PC-9 (cell line): Measurements from ENCODE around the gene SEMA3B. TPM values are rescaled to one million over a fixed set of nuclear protein-coding genes. Genes with fewer than 3 reads are reported as not detected.
"Not testable (repeated sequence)": the region's sequence is repeated elsewhere in the genome, so short reads cannot be mapped to it uniquely, and the experiment has no call there.

ENCODE experiments used
- BruUV-seq: library from RNA; stranded (reverse); fragments of 400-500 nt; replicated peaks from 2 replicates; lab custom pipeline; 2021; lab: Mats Ljungman, UMichigan
- CTCF ChIA-PET: fragments of 300-600 bp; sonication (Branson Sonifier 250); formaldehyde crosslinking; loops from one replicate; lab custom pipeline; 2022; ENCODE audit warnings: antibody characterized with exemption; lab: Charles Lee
- POLR2A ChIA-PET: fragments of 300-600 bp; sonication (Branson Sonifier 250); formaldehyde crosslinking; loops from one replicate; lab custom pipeline; 2022; ENCODE audit warnings: antibody characterized with exemption; ENCODE audit not compliant: unreplicated experiment; lab: Charles Lee
- DNase-seq, 2 experiments: peaks; one replicate each; pipeline versions ENCODE4 v3.0.0 to v3.0.0-alpha.2; 2015 to 2022; ENCODE audit warnings: mixed read lengths in 1 of 2
- H2AFZ ChIP-seq: fragments of 200-600 bp; sonication (generic); 2 replicates; pipeline ENCODE4 v1.8.1; 2017; ENCODE audit warnings: antibody characterized with exemption
- H3F3A ChIP-seq: fragments of 200-600 bp; sonication (generic); 2 replicates; pipeline ENCODE4 v1.8.1; 2017; ENCODE audit warnings: antibody characterized with exemption, mild to moderate bottlenecking, low read depth; ENCODE audit not compliant: insufficient read depth
- H3K27ac ChIP-seq: fragments of 200-600 bp; sonication (generic); 2 replicates; pipeline ENCODE4 v1.6.1; 2016; ENCODE audit warnings: mixed run types
- H3K27me3 ChIP-seq: fragments of 200-600 bp; sonication (generic); 2 replicates; pipeline ENCODE4 v1.6.1; 2016; ENCODE audit warnings: low read depth, mixed run types; ENCODE audit not compliant: insufficient read depth
- H3K36me3 ChIP-seq: fragments of 200-600 bp; sonication (generic); 2 replicates; pipeline ENCODE4 v1.6.1; 2016; ENCODE audit warnings: low read depth, mixed run types
- H3K4me1 ChIP-seq: fragments of 200-600 bp; sonication (generic); replicated peaks from 2 replicates; pipeline ENCODE4 v1.6.1; 2016; ENCODE audit warnings: mixed run types; ENCODE audit not compliant: insufficient read depth
- H3K4me2 ChIP-seq: fragments of 200-600 bp; sonication (generic); 2 replicates; pipeline ENCODE4 v1.6.1; 2017; ENCODE audit warnings: mixed run types
- H3K4me3 ChIP-seq: fragments of 200-600 bp; sonication (generic); 2 replicates; pipeline ENCODE4 v1.6.1; 2016; ENCODE audit warnings: mixed run types
- H3K79me2 ChIP-seq: fragments of 200-600 bp; sonication (generic); 2 replicates; pipeline ENCODE4 v1.6.1; 2017; ENCODE audit warnings: low read depth, mixed run types
- H3K9me2 ChIP-seq: fragments of 200-600 bp; sonication (generic); 2 replicates; pipeline ENCODE4 v1.8.1; 2017; ENCODE audit warnings: mild to moderate bottlenecking; ENCODE audit not compliant: insufficient read depth
- H3K9me3 ChIP-seq: fragments of 200-600 bp; sonication (generic); 2 replicates; pipeline ENCODE4 v1.8.1; 2016; ENCODE audit warnings: low read depth; ENCODE audit not compliant: insufficient read depth
- H4K20me1 ChIP-seq: fragments of 200-600 bp; sonication (generic); 2 replicates; pipeline ENCODE4 v1.8.1; 2017; ENCODE audit not compliant: insufficient read depth
- EZH2 ChIP-seq: fragments of 200-600 bp; sonication (generic); IDR thresholded peaks from 2 replicates; pipeline ENCODE4 v1.8.0; 2017; ENCODE audit warnings: antibody characterized with exemption, low read depth
- intact Hi-C: fragments of 100-400 bp; cut with micrococcal nuclease; formaldehyde crosslinking; loops from one replicate; pipeline ENCODE4 v1.10.0; 2022; ENCODE audit not compliant: unreplicated experiment
- total RNA-seq: library from RNA; stranded (reverse); gene quantifications from 2 replicates; pipeline ENCODE4 v1.2.3, GENCODE V29; 2021
- TF ChIP-seq, protein P1 (sequence below): fragments of 200-600 bp; sonication (generic); conservative IDR thresholded peaks from 2 replicates; pipeline ENCODE4 v1.6.1; 2017; ENCODE audit warnings: mixed run types, antibody characterized with exemption, mild to moderate bottlenecking, moderate library complexity

SEMA3B gene
- total RNA-seq, 1 experiment from 2014 or later: 52.4 TPM

DNA sequence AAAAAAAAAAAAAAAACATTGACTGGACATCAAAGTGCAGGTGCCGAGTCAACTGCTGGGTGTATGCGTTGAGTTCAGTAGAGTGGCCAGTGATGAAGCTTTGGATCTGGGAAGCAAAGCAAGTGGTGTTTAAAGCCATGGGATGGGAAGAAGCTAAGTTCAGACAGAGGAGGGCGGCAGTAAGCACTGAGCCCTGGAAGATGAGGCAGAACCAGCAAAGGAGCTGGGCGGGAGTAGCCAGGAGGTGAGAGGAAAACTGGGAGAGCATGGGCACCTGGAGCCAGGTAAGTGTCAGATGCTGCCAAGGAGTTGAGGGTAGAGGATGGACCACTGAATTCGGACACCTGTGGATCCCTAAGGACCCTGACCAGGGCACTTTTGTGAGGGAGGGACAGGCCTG is 44.3 kb upstream of the SEMA3B start:
- CTCF ChIA-PET: interaction anchor here (0.7 to 1.5 kb wide), 2 partner anchors 30 to 1717 kb away, joined by 13 read pairs; no protein-coding TSS in a partner anchor
- Histone ChIP-seq H3F3A (peaks cover 13% of the 10 kb centered on the region; the same call in 1 of the 2 replicates), H3K4me2 (no peak overlapping the region), H4K20me1 (no peaks in the 10 kb centered on the region), H3K4me3 (no peak overlapping the region), H3K79me2 (no peaks in the 10 kb centered on the region), H3K9me3 (no peaks in the 10 kb centered on the region), H3K27ac (no peak overlapping the region), H3K9me2 (no peaks in the 10 kb centered on the region), H2AFZ (no peak overlapping the region), H3K27me3 (no peaks in the 10 kb centered on the region), H3K4me1 (peaks cover 12% of the 10 kb centered on the region), H3K36me3 (no peaks in the 10 kb centered on the region)
- TF ChIP-seq, protein P1, sequence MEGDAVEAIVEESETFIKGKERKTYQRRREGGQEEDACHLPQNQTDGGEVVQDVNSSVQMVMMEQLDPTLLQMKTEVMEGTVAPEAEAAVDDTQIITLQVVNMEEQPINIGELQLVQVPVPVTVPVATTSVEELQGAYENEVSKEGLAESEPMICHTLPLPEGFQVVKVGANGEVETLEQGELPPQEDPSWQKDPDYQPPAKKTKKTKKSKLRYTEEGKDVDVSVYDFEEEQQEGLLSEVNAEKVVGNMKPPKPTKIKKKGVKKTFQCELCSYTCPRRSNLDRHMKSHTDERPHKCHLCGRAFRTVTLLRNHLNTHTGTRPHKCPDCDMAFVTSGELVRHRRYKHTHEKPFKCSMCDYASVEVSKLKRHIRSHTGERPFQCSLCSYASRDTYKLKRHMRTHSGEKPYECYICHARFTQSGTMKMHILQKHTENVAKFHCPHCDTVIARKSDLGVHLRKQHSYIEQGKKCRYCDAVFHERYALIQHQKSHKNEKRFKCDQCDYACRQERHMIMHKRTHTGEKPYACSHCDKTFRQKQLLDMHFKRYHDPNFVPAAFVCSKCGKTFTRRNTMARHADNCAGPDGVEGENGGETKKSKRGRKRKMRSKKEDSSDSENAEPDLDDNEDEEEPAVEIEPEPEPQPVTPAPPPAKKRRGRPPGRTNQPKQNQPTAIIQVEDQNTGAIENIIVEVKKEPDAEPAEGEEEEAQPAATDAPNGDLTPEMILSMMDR: no peak
- TF ChIP-seq EZH2: no peak
- intact Hi-C loops: loop anchor here (5.0 kb wide), 2 partner anchors 113 to 682 kb away; no protein-coding TSS in a partner anchor
- DNase-seq: no peak
- no TSS peak for BruUV-seq
- POLR2A ChIA-PET: no interaction called here

DNA sequence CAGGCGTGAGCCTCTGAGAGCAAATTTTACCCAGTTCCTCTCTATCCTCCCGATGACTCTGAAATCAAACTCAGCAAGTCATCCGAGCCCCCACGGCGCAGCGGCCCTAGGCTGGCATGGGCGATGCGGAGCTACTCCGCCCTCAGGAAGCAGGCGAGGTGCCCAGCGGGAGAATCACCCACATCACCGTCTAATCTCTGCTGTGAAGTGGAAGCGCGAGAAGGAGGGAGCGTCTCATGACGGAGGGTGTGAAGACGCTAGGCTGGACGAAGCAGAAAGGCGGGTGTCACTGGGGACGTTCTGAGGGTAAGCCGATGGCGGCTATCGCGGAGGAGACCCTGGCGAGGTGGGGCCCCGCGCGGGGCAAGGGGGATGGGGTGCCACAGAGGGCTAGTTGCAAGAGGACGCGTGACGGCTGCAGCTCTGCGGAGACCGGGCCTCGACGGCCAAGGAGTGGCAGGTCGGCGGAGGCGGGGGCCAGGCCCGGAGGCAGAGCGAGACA is 42.0 kb upstream of the SEMA3B start:
- Histone ChIP-seq H3F3A (peaks cover 13% of the 10 kb centered on the region; the same call in 1 of the 2 replicates), H3K4me2 (peak overlapping the region; percentile 90), H3K27ac (no peak overlapping the region), H3K36me3 (no peaks in the 10 kb centered on the region), H3K4me3 (peak overlapping the region; percentile 64), H3K79me2 (no peaks in the 10 kb centered on the region), H3K9me2 (no peaks in the 10 kb centered on the region), H3K27me3 (no peaks in the 10 kb centered on the region), H3K4me1 (peaks cover 12% of the 10 kb centered on the region), H3K9me3 (no peaks in the 10 kb centered on the region), H4K20me1 (no peaks in the 10 kb centered on the region), H2AFZ (peak overlapping the region; percentile 95)
- TF ChIP-seq EZH2: no peak
- ChIA-PET CTCF (interaction anchor here (0.6 to 1.7 kb wide), 14 partner anchors 9 to 1761 kb away, joined by 3 to 9 read pairs (median 6); partner anchors contain the start of genes C3orf18 and GNAI2), POLR2A (interaction anchor here (0.6 to 0.9 kb wide), 3 partner anchors 19 to 38 kb away, joined by 5 to 10 read pairs (median 7); no protein-coding TSS in a partner anchor)
- BruUV-seq: no TSS peak
- DNase-seq: peak; percentile 52 to 53
- intact Hi-C loops: loop anchor here (1.0 to 5.0 kb wide), 8 partner anchors 19 to 110 kb away; no protein-coding TSS in a partner anchor

- peaks cover 13% of the 10 kb centered on the region; the same call in 1 of the 2 replicates for H3F3A ChIP-seq
- no peaks in the 10 kb centered on the region for H3K79me2 ChIP-seq
- no peaks in the 10 kb centered on the region for H3K36me3 ChIP-seq
- ChIA-PET POLR2A (interaction anchor here (0.5 to 0.9 kb wide), 5 partner anchors 19 to 134 kb away, joined by 4 to 16 read pairs (median 7); no protein-coding TSS in a partner anchor), CTCF (interaction anchor here (0.7 to 1.7 kb wide), 8 partner anchors 8 to 110 kb away, joined by 3 to 9 read pairs (median 7); partner anchors contain the start of gene GNAI2)
- H3K9me3 ChIP-seq: no peaks in the 10 kb centered on the region
- H3K4me2 ChIP-seq: peak overlapping the region; percentile 90
- TSS peak; percentile 92 for BruUV-seq
- H3K4me1 ChIP-seq: peaks cover 12% of the 10 kb centered on the region
- peak overlapping the region; percentile 34; the same call in 1 of the 2 replicates for H3K27ac ChIP-seq
- H3K27me3 ChIP-seq: no peaks in the 10 kb centered on the region
- peak overlapping the region; percentile 64 for H3K4me3 ChIP-seq
- intact Hi-C loops: loop anchor here (1.0 to 5.0 kb wide), 7 partner anchors 10 to 110 kb away; no protein-coding TSS in a partner anchor
- DNase-seq: peak; percentile 93 to 98
- H3K9me2 ChIP-seq: no peaks in the 10 kb centered on the region
- TF ChIP-seq, protein P1: peak; percentile 66
- no peak for TF ChIP-seq EZH2
- H2AFZ ChIP-seq: peak overlapping the region; percentile 95
- no peaks in the 10 kb centered on the region for H4K20me1 ChIP-seq
These were observed 41.4 kb upstream of the SEMA3B start for GRCh38 chr3:50227390-50228183.

GRCh38 chr3:50228184-50228763 is 40.7 kb upstream of the SEMA3B start:
- H3K9me2 ChIP-seq, H3K27me3 ChIP-seq, BruUV-seq, H3K36me3 ChIP-seq, H4K20me1 ChIP-seq, DNase-seq, H3K9me3 ChIP-seq, H3K79me2 ChIP-seq: not testable (repeated sequence)
- intact Hi-C loops: loop anchor here (1.0 to 5.0 kb wide), 2 partner anchors 9 to 109 kb away; no protein-coding TSS in a partner anchor
- peaks cover 12% of the 10 kb centered on the region for H3K4me1 ChIP-seq
- peak overlapping the region; percentile 90 for H3K4me2 ChIP-seq
- CTCF ChIA-PET: interaction anchor here (0.5 to 1.7 kb wide), 6 partner anchors 18 to 109 kb away, joined by 3 to 9 read pairs (median 6); no protein-coding TSS in a partner anchor
- POLR2A ChIA-PET: interaction anchor here (0.6 to 0.9 kb wide), 3 partner anchors 37 to 133 kb away, joined by 4 to 10 read pairs (median 7); no protein-coding TSS in a partner anchor
- H3F3A ChIP-seq: peaks cover 13% of the 10 kb centered on the region; the same call in 1 of the 2 replicates
- peak overlapping the region; percentile 83 for H2AFZ ChIP-seq
- peak overlapping the region; percentile 34; the same call in 1 of the 2 replicates for H3K27ac ChIP-seq
- H3K4me3 ChIP-seq: peak overlapping the region; percentile 64
